Putamen (tissue), 1 donor: ENCODE data around the gene NPTX1.

Experiments
- DNase-seq: peaks from one replicate; pipeline ENCODE4 v3.0.0-alpha.2; 2016; ENCODE audit warnings: low spot score

NPTX1 gene

DNA sequence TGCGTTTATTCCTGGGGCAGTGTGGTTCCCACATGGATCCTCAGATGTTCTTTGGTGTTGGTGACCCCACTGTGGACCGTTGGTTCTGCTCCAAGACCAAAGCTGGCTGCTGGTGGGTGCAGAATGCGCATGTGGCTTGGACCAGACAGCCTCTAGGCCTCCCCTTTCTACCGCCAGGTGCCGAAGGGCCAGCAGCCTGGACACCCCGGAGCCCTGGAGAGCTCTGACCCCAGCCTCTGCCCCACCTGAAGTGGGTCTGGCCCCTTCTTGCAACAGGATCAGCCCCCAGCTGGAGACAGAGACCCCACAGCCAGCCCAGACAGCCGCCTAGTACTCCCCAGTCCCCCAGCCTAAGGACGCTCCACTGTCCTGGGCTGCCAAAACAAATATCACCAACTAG lies 18.4 kb downstream of the NPTX1 start:
- no peak for DNase-seq

DNA sequence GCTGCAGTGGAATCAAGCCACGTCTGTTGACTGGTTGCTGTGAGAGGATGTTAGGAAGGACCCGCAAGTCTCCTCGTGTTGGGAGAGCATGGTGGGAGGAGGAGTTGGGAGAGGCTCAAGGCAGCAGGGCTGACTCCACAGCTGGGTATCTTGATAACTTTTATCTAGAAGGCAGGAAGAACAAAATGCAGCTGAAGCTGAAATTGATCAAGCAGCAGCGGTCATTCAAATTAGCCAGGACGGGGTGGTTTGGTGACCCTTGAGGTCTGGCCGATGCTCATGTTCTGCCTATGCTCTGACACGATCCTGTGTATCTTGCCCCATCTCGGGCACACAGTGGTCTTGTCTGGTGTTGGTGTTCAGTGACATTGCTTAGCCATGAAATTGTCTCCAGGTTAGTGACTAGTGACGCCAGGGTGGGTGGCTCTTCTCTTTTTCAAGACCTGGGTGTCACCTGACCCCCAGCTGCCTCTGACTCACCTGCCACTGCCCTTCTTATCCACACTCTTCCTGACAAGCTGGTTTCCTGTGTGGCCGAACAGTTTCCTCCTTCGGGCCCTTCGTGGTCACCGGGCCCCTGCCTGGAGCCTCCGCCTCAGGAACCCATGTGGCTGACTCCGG lies 19.1 kb downstream of the NPTX1 start:
- no peak for DNase-seq

DNA sequence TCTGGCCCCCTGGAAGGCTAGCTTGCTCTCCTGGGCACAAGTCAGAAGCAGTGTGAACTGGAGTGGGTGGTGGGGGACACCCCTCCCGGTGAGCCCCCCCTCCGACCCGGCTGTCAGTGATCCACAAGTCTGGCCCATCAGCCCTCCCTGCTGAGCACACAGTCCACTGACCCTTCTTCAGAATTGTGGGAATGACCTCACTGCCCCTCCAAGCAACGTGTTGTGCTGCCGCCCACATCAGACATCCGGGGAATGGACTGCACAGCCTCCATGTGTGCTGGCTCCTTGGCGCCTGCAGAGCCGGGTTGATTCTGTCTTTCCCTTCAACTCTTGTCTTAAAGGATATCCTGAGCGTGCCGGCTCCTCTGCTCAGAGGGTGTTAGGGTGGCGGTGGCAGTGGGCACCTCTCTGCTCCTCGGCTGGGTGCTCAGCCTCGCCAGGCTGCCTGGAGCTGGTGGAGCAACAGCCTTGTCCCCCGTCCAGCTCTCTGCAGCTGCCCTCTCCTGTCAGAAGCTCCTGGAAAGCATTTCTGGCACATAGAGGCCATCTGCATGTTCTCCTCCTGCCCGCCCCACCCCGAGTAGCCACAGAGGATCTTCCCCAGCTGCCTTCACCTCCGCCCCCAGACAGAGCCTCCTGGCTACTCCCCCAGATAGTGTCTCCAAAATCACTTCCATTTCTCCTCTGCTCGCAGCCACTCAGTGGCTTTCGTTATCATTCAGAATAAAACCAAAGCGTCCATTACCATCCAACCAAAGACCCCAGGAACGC lies 19.8 kb downstream of the NPTX1 start:
- DNase-seq, result no peak

DNA sequence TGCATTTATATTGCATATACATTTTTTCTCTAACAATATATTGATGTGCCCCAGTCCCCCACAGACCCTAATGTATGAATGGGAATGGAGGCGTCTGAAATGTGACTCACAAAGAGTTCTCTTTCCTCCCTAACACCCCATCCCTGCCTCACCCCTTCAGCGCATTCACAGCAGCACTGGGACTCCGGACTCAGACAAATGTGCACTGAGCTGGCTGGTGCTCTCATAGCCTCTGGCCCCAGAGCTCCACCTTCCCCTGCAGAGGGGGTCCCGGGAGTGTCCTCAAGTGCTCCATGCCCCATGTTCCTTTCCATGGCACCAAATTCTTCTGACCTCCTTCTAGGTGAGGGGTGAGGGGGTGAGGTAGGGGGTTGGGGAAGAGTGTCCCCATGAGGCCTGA lies 20.6 kb downstream of the NPTX1 start:
- DNase-seq, result no peak

DNA sequence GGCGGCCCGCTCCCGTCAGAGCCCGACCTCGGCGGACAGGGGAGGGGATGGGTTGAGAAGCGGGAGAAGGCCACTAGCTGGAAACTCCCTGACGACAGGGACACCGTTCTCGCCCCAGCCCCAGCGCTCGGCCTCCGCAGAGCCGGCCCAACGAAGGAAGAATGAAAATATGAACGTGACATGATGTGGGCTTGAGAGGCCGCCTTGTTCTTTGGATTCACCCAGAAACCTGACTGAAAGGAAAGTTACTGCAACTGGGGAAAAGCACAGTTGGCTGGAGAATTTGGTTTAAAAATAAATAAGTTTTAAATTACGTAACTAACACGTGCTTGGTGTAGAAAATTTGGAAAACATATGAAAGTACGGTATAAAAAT lies 21.1 kb downstream of the NPTX1 start:
- DNase-seq, result no peak

DNA sequence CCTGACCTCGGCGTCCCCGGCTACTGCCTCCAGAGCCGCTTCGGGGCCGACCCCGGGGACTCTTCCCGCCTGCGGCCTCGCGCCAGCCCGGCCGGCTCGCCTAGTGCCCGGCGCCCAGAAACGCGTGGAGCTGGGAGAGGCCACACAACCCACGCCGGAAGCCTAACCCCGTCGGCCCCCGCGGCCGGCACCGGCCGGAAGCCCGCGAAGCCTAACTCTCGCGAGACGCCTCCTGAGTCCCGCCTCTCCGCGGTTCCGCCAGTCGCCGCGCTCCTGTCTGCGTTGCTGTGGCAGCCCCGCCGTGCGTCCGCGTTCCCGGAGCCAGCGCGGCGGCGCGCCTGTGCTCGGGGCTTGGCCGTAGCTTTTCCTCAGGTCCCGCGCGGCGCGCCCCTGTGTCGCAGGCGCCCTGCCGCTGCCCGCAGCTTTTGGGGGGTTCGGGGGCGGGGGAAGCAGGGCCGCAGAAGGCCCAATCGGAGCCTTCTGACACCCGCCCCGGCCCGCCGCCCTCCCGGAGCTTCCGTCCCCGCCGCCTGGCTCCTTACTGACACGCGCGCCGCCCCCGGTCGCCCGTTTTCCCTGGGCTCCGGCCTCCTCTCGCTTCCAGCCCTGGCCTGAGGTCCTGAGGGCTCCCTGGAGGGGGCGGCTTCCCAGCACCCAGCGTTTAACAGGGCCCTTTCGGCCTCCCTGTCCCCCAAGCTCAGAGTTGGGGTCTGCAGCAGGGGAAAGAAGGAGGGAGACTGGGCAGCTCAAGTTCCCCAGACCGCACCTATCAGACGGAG lies 21.7 kb downstream of the NPTX1 start:
- peak; percentile 95 for DNase-seq

DNA sequence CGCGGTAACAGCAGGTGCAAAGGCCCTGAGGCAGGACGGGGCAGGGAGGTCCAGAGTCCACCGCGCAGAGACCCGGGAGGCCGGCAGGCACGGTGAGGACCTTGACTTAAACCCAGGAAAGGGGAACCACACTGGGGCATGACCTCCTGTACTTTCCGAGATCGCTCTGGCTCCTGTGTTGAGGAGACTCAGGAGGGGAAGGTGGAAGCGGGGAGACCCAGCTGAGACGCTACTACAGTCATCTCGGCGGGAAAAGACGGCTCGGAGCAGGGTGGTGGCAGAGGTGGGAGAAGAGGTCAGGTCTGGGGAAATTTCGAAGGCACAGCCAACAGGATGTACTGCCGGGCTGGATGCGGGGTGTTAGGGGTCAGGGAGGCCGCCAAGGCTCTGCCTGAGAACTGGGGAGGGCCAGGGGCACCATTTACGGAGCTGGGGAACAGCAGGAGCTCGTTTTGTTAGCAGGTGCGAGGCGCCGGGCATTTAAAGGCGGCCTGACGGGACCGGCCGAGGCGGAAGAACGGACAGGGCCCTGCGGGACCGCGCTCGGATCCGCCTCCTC lies 22.3 kb downstream of the NPTX1 start:
- no peak for DNase-seq

DNA sequence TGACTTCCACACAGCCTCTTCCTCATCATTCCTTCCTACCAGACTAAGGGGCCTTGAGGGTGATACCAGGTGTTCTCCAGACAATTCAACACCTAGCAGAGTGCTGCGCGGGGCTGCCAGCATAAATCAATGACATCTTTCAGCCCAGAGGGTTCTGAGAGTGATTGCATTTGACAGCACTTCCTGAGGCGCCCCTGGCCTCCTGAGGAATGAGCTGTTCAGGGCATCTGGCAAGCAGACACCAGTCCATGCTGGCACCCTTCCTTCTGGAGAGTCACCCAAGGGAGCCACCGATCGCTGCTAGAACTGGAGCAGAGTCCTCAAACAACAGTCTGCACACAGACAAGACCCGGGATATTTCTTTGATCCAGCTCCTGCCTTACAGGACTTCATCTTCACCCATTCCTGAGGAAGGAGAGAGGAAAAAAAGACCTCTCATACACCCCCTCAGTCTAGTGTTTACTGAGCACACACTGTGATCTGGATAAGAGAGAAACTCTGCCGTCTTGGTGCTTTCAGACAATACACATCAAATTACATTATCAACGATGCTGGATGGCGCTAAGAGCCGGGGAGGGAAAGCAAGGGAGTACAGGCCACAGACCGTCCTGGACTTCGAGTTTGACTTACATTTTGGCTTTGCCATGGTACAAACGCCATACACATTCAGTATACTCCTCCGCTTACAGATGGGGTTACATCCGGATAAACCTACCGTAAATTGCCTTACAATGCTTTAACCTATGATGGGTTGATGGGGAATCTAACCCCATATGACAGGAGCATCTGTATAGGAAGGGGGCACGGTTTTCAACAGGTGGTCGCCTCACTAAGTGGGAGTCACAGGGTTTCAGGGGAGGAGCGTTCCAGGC lies 23.0 kb downstream of the NPTX1 start:
- DNase-seq, result no peak

DNA sequence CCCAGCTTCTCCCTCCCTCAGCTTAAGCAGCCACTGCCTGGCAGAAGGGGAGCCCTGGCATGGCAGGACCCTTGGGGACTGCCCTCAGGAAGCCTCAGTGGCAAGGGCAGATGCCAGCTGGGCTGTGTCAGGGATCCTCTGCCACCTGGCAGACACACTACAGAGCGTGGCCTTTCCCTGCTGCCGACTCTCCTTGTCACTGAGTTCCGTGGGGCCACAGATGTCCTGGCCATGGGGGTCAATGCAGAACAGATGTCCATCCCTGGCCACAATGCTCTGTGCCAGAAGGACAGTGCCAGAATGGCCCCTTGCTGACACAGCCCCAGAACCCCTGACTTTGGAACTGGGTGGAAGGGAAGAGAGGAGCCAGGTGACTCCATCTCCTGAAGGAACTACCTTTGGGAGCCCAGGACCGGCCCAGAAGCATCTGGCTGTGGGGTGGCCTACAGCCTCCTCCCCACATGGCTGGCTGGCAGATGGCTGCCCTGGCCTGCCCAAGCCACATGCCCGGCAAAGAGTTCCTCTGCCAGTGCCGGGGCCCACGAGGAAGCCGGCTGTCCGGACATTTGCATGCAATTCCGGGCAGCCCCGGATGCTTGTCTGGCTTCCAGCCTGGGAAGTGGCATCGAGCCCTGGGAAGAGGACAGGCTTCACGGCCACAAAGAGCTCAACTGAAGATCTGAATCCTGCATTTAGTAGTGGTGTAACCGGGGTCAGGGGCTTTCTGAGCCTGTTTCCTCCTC lies 24.1 kb downstream of the NPTX1 start:
- no peak for DNase-seq

DNA sequence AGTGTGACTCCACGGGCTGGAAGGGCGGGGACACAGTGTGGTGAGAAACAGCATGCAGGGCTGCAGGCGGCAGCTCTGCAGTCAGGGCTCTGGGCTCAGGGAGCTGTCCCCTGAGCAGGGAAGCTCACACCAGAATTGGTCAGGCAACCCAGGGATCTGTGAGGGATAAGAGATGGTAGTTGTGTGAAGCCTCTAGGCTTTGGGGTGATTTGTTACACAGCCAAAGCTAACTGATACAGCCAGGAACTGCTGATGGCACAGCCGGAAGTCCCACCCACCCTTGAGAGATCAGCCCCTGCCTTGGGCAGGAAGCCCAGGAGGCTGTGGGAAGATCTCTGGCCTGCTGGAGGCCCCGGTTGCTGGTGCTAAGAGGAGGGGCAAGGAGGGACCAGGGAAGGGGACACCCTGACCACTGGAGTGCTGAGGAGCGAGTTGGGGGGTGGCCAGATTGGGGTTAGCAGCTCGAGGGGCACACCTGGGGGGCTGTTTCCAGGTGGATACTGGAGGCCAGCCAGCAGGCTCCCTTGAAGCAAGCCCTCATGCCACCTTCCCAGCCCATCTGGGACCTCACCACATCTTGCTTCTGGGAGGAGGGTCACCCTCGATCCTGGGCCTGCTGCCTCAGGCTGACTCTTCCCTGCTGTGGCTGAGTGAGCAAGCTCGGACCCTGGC lies 25.2 kb downstream of the NPTX1 start:
- no peak for DNase-seq

DNA sequence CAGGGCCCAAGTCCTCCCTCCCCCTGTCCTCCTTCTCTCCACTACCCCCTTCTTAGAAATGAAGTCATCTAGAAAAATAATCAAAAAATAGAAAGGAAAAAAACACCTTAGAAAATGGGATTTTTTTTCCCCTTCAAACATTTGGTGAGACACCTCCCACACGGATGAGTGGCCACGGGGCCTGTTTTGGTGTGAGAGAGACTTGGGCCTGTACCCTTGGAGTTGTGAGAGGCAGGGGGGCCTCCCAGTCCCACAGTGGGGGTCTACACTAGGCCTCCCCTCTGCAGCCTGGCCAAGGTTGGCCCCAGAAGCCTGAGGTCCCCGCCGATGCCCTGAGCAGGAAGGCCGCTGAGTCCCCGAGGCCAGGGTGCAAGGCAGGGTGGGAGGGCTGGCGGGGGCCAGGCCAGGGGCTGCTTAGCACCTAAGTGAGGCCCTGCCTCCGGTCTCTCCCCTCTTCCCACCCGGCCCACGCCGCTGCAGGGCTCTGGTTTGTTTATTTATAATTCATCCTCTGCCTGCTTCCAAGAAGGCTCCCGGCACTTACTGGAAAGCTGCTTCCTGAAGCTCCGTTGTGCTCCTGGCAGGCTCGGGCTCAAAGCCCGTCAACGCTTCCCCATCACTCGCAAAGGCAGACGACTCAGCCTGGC lies 26.4 kb downstream of the NPTX1 start:
- no peak for DNase-seq

DNA sequence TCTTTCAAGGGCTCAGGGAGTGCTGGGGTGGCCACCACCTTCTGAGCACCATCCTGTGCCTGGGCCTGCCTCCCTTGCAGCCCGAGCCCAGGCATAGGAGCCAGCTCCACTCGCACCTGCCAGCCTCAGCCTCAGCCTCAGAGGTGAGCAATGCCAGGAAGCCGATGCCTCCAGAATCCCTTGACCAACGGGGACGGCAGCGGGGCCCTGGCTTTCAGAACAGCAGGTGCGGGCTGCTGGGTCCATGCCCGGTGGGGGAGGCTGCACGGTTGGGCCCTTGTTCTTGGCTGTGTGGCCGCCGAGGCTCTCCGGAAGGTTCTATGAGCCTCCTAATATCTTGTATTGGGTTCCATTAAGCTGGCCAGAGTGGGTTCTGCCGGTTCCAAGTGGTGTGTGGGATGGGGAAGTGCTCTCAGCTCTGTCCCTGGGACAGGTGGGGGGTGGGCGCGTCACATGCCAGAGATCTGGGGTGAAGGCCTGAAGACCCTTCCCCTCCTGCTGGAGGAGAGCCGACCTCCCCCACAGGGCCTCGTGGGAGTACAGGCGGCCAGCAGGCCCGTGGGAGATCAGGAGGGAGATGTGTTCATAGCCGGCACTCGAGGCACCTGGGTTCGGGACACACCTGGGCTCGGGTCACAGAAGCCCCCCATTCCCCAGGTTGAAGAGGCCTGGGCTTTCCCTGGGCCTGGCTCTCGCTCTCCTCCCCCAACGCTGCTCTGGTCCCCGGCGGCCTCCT lies 27.0 kb downstream of the NPTX1 start:
- DNase-seq, result no peak

DNA sequence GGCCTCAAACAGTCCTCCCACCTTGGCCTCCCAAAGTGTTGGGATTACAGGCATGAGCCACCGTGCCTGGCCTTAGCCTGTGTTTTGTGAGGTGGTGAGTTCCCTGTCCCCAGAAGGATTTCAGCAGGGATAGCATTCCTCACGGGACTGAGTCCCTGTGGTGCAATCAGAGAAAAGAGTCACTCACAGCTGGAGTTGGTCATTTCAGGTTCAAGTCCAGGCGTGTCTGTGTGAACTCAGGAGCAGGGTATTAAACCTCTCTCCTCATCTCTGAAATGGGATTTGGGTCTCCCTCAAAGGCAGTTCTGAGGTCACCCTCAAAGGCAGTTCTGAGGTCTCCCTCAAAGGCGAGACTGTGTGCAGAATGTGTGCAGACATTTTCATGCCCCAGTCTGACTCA lies 28.6 kb downstream of the NPTX1 start:
- no peak for DNase-seq

DNA sequence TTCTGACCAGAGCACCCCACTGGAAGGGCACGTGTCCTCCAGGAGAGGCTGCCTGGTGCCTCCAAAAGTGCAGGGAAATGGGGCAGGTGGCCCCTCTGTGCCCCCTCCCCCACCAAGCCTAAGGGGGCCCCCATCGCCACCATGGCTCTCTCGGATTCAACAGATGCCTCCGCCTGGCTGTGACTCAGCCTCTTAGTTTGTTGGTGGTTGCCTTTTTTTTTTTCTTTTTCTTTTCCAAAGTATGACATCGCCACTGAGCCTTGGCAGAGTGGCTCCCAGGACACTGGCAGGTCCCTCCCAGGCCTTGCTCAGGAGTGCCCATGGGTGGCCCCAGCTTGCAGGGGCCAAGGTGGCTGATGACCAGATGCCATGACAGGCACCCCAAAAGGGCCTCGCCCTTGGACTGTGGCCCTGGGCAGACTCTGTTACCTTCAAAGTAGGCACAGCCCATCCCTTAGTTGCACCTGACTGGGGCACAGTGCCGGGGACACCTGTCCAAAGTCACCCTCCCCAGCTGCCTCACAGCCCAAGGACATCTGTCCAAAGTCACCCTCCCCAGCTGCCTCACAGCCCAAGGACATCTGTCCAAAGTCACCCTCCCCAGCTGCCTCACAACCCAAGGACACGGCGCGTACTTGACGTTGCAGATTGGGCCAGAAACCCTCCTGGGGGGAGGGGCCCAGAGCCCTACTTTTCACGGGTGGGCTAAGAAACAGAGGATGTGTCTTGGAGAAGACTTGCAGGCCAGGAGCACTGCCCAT lies 29.6 kb downstream of the NPTX1 start:
- no peak for DNase-seq

DNA sequence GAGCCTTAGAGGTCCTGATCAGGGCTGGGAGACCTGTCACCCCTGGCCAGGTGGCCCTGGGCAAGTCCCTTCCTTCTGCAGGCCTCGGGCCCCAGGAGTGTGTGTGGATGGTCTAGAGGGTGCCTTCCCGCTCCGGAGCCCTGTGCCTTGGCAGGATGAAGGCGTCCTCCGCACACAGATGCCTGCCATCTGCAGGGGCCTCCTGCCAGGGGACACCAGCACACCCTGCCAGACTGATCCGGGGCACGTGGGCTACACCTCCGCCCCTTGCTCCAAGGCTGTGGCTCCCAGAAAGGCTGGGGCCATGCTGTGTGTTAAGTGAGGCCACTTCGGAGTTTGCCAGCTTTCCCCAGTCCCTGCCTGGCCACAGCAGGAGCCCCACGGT lies 30.7 kb downstream of the NPTX1 start:
- no peak for DNase-seq

DNA sequence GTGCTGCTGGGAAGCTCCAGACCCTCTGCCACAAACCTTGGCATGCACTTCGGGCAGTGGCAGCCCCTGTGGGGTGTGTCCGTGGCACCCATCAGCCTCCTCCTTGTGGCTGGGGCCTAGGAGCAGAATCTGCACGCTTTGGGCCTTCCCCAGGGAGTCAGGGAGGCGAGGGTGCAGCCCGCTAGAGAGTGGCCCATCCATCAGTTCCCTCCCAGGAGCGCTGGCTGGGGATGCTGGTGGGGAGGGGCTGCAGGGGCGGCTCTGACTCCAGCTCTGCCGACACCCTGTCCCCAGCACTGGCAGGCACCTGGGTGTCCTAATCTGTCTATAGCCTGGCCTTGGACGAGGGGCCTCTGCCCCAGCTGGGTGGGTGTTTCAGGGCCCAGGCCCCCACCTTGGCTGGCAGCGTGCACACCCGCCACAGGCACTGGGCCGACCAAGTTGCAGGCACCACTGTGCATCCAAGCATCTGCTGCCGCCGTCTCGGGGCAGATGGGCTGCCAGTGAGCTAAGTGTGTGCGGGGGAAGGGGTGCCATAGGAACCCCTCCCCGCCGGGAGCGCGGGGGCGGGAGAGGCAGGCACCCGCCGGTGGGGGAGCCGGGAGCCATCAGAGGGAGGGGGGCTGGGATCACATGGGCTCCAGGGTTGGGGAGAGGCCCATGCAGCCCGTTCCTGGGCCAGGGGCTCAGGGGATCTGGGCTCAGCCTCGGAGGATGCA lies 31.2 kb downstream of the NPTX1 start:
- DNase-seq, result peak; percentile 45

DNA sequence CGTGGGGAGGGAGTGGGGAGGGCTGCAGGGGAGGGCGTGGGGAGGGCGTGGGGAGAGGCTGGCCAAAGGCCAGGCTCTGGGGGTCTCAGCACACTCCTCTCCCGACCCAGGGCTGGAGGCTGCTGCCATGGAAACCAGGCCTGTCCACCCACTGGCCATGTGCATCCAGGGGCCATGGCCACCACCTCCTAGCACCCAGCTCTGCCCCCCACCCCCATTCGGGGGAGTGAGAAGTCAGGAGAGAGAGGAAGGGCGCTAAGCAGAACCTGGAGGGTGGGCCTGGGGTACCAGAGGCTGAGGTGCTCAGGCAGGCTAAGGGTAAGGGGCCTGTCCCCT lies 31.8 kb downstream of the NPTX1 start:
- no peak for DNase-seq
